H1 (cell line): Measurements from ENCODE around the gene VSIG10L2. TPM values are rescaled to one million over a fixed set of nuclear protein-coding genes. Genes with fewer than 3 reads are reported as not detected.

Experiments used
- CTCF ChIA-PET: fragments of 300-600 bp; sonication (Branson Sonifier 250); formaldehyde crosslinking; loops from one replicate; lab custom pipeline; 2021; ENCODE audit not compliant: partially characterized antibody; lab: Charles Lee
- POLR2A ChIA-PET: fragments of 300-600 bp; sonication (Branson Sonifier 250); formaldehyde crosslinking; loops from one replicate; lab custom pipeline; 2021; ENCODE audit warnings: inconsistent platforms; ENCODE audit not compliant: partially characterized antibody; lab: Charles Lee
- DNase-seq, 2 experiments: peaks; one replicate each; pipeline versions ENCODE4 v3.0.0 to v3.0.0-alpha.2; 2010 to 2022; ENCODE audit warnings: low spot score in 2 of 2, low read depth in 1 of 2, mixed read lengths in 1 of 2
- FAIRE-seq: peaks from 2 replicates; lab custom pipeline; 2011; peaks lifted over from hg19 to GRCh38; lab: Jason Lieb, UNC
- H2AFZ ChIP-seq: 2 replicates; pipeline ENCODE4 v1.8.1; 2012; ENCODE audit warnings: low read length, inconsistent platforms
- H2AK5ac ChIP-seq: 2 replicates; pipeline ENCODE4 v1.6.1; 2013; ENCODE audit warnings: low read depth, low read length
- H2BK120ac ChIP-seq: replicated peaks from 2 replicates; pipeline ENCODE3; 2013; ENCODE audit warnings: low read depth, low read length, inconsistent platforms
- H2BK12ac ChIP-seq: 2 replicates; pipeline ENCODE4 v1.6.1; 2013; ENCODE audit warnings: low read depth, low read length
- H2BK15ac ChIP-seq: 2 replicates; pipeline ENCODE4 v1.6.1; 2013; ENCODE audit warnings: low read length
- H2BK20ac ChIP-seq: 2 replicates; pipeline ENCODE4 v1.6.1; 2013; ENCODE audit warnings: low read length
- H2BK5ac ChIP-seq: 2 replicates; pipeline ENCODE4 v1.6.1; 2013; ENCODE audit warnings: low read depth, low read length
- H3K14ac ChIP-seq: 2 replicates; pipeline ENCODE4 v1.6.1; 2013; ENCODE audit warnings: inconsistent platforms; ENCODE audit not compliant: insufficient read length
- H3K18ac ChIP-seq: 2 replicates; pipeline ENCODE4 v1.6.1; 2013; ENCODE audit warnings: low read length; ENCODE audit errors: extremely low read depth
- H3K23ac ChIP-seq: 2 replicates; pipeline ENCODE4 v1.6.1; 2013; ENCODE audit warnings: inconsistent platforms; ENCODE audit not compliant: insufficient read length
- H3K23me2 ChIP-seq: 2 replicates; pipeline ENCODE4 v1.6.1; 2013; ENCODE audit warnings: low read depth, low read length
- H3K27ac ChIP-seq: 2 replicates; pipeline ENCODE4 v1.6.1; 2011; ENCODE audit warnings: low read depth, low read length, inconsistent platforms
- H3K27me3 ChIP-seq, 4 experiments: replicated peaks in 1 of 4; 1 replicate in 1 of 4; 2 replicates in 3 of 4; pipeline versions ENCODE4 v1.6.1 to v1.8.1; 2011 to 2013; ENCODE audit warnings: low read length in 3 of 4, mild to moderate bottlenecking in 3 of 4, inconsistent platforms in 2 of 4, mixed read lengths in 2 of 4, moderate library complexity in 1 of 4; ENCODE audit not compliant: control insufficient read depth in 3 of 4, insufficient read depth in 3 of 4; ENCODE audit errors: extremely low read depth in 1 of 4
- H3K36me3 ChIP-seq, 4 experiments: 2 replicates each; pipeline versions ENCODE4 v1.6.1 to v1.8.1; 2011 to 2013; ENCODE audit warnings: mild to moderate bottlenecking in 4 of 4, low read length in 3 of 4, moderate library complexity in 2 of 4, control low read depth in 1 of 4, inconsistent platforms in 1 of 4; ENCODE audit not compliant: insufficient read depth in 4 of 4, control insufficient read depth in 2 of 4
- H3K4ac ChIP-seq: replicated peaks from 2 replicates; pipeline ENCODE3; 2013; ENCODE audit warnings: low read length, low read depth, mixed read lengths, inconsistent platforms; ENCODE audit not compliant: insufficient read length
- H3K4me1 ChIP-seq, 4 experiments: replicated peaks in 1 of 4; 1 replicate in 1 of 4; 2 replicates in 3 of 4; pipeline versions ENCODE4 v1.6.1 to v1.8.1; 2011 to 2013; ENCODE audit warnings: low read length in 3 of 4, inconsistent platforms in 2 of 4, mixed read lengths in 1 of 4; ENCODE audit not compliant: insufficient read depth in 4 of 4, control insufficient read depth in 3 of 4
- H3K4me2 ChIP-seq, 2 experiments: 2 replicates each; pipeline versions ENCODE4 v1.6.1 to v1.8.1; 2011 to 2013; ENCODE audit warnings: low read depth in 2 of 2, low read length in 2 of 2, control low read depth in 1 of 2, inconsistent platforms in 1 of 2, mild to moderate bottlenecking in 1 of 2; ENCODE audit not compliant: insufficient read depth in 1 of 2
- H3K4me3 ChIP-seq, 4 experiments: fragments of 200-600, 300-600 bp in 1 of 4; sonication (generic), shearing (Covaris generic), sonication (Bioruptor Twin) in 1 of 4; 2 replicates each; pipeline versions ENCODE4 v1.5.1 to v1.8.1; 2011 to 2016; ENCODE audit warnings: low read length in 4 of 4, low read depth in 3 of 4, control low read depth in 2 of 4, inconsistent platforms in 2 of 4, mild to moderate bottlenecking in 2 of 4, mixed read lengths in 1 of 4, moderate library complexity in 1 of 4; ENCODE audit not compliant: insufficient read depth in 2 of 4; ENCODE audit errors: extremely low read depth in 1 of 4
- H3K56ac ChIP-seq: replicated peaks from 2 replicates; pipeline ENCODE3; 2013; ENCODE audit warnings: low read depth, mild to moderate bottlenecking, mixed read lengths, low read length, inconsistent platforms; ENCODE audit not compliant: insufficient read length
- H3K79me1 ChIP-seq: 2 replicates; pipeline ENCODE4 v1.6.1; 2013; ENCODE audit warnings: low read depth, low read length, control low read depth
- H3K79me2 ChIP-seq, 2 experiments: 2 replicates each; pipeline versions ENCODE4 v1.6.1 to v1.8.1; 2012 to 2013; ENCODE audit warnings: low read length in 2 of 2, mild to moderate bottlenecking in 2 of 2, inconsistent platforms in 1 of 2; ENCODE audit not compliant: insufficient read depth in 2 of 2, control insufficient read depth in 1 of 2
- H3K9ac ChIP-seq, 4 experiments: replicated peaks in 1 of 4; 1 replicate in 1 of 4; 2 replicates in 3 of 4; pipeline versions ENCODE4 v1.6.1 to v1.8.1; 2011 to 2013; ENCODE audit warnings: low read depth in 3 of 4, low read length in 3 of 4, control low read depth in 2 of 4, mild to moderate bottlenecking in 2 of 4, moderate library complexity in 2 of 4, inconsistent platforms in 1 of 4; ENCODE audit errors: extremely low read depth in 1 of 4
- H3K9me3 ChIP-seq, 2 experiments: 2 replicates each; pipeline versions ENCODE4 v1.6.1 to v1.8.1; 2012 to 2013; ENCODE audit warnings: mild to moderate bottlenecking in 2 of 2, moderate library complexity in 2 of 2, control low read depth in 1 of 2, inconsistent platforms in 1 of 2, low read depth in 1 of 2, low read length in 1 of 2, mixed read lengths in 1 of 2; ENCODE audit not compliant: insufficient read depth in 2 of 2
- H4K20me1 ChIP-seq, 2 experiments: replicated peaks in 1 of 2; 2 replicates each; pipeline versions ENCODE3 to v1.8.1; 2011 to 2013; ENCODE audit warnings: inconsistent platforms in 2 of 2, low read length in 2 of 2, mild to moderate bottlenecking in 1 of 2; ENCODE audit not compliant: insufficient read depth in 2 of 2, control insufficient read depth in 1 of 2
- H4K5ac ChIP-seq: 2 replicates; pipeline ENCODE4 v1.6.1; 2013; ENCODE audit warnings: low read length, low read depth, mixed read lengths, inconsistent platforms; ENCODE audit not compliant: insufficient read length
- H4K8ac ChIP-seq: 2 replicates; pipeline ENCODE4 v1.8.0; 2013; ENCODE audit warnings: mild to moderate bottlenecking, moderate library complexity, low read length, inconsistent platforms; ENCODE audit not compliant: insufficient read depth; ENCODE audit errors: extremely low read depth
- H4K91ac ChIP-seq: replicated peaks from 2 replicates; pipeline ENCODE3; 2013; ENCODE audit warnings: low read length, mixed read lengths, inconsistent platforms; ENCODE audit not compliant: insufficient read length
- CBX5 ChIP-seq: fragments of 300-800, 300-1000 bp; sonication (generic); IDR thresholded peaks from 2 replicates; pipeline ENCODE4 v1.7.1; 2016; ENCODE audit warnings: antibody characterized with exemption, low read length, low read depth
- TCF12 ChIP-seq: IDR thresholded peaks from 2 replicates; pipeline ENCODE4 v1.6.1; 2011; ENCODE audit warnings: low read depth, mild to moderate bottlenecking, low read length
- WGBS, 2 experiments: shearing (Covaris generic) in 1 of 2; methylation state at CpG; one replicate each; pipeline versions ENCODE4 v1.1.6 to v1.1.7; 2013 to 2015; ENCODE audit warnings: low lambda C conversion rate in 2 of 2, mixed read lengths in 2 of 2, inconsistent platforms in 1 of 2, low coverage in 1 of 2, missing lambda C conversion rate in 1 of 2; ENCODE audit not compliant: insufficient replicate concordance in 2 of 2, insufficient coverage in 1 of 2, insufficient read length in 1 of 2; ENCODE audit errors: extremely low coverage in 1 of 2, missing lambda C conversion rate in 1 of 2; 5-methylcytosine and 5-hydroxymethylcytosine counted together
- polyA plus RNA-seq, 7 experiments: library from polyadenylated mRNA; depleted of rRNA in 3 of 7; stranded (reverse) in 5 of 7; unstranded in 2 of 7; fragments of >200 nt in 5 of 7; fragments of 200-250 nt in 2 of 7; gene quantifications; 1 replicate in 5 of 7; 2 replicates in 1 of 7; 4 replicates in 1 of 7; pipeline versions ENCODE4 v1.2.1 to v1.2.3, GENCODE V29; 2011 to 2013; ENCODE audit warnings: missing spikeins in 2 of 7, mixed read lengths in 2 of 7
- total RNA-seq: library from RNA; stranded (reverse); fragmentation: NEBNext Ultra II Directional; extraction: Animal tissue kit (Norgen Biotek cat#: 25700); gene quantifications from 2 replicates; pipeline ENCODE4 v1.2.1, GENCODE V29; 2021

Gene VSIG10L2
- total and polyA plus RNA-seq, 2 of the 8 experiments (the other 6 are each of a cell fraction or from before 2014, with no cell fraction given) = not detected

DNA sequence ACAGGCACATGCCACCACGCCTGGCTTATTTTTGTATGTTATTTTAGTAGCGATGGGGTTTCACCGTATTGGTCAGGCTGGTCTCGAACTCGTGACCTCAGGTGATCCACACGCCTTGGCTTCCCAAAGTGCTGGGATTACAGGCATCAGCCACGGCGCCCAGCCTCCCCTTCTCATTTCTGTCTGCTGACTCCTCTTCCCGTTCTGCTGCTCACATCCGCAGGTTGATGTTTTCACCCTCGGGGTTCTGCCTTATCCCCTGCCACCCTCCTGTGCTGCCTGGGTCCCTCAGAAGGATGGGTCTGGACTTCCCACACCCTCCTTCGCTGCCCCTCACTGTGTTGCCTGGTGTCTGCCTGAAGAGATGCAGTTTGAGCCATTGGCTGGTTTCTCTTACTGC lies 19.2 kb upstream of the VSIG10L2 start:
- FAIRE-seq = no peak
- Histone ChIP-seq H2BK15ac (peak overlapping the region; percentile 22; the same call in 1 of the 2 replicates), H3K9ac (no peak overlapping the region), H3K14ac (no peak overlapping the region), H3K79me1 (no peaks in the 10 kb centered on the region), H2BK12ac (no peak overlapping the region), H4K5ac (no peak overlapping the region), H3K27me3 (no peaks in the 10 kb centered on the region), H3K23me2 (no peaks in the 10 kb centered on the region), H4K91ac (no peak overlapping the region), H3K27ac (no peak overlapping the region), H3K56ac (no peak overlapping the region), H3K23ac (no peak overlapping the region), H2BK20ac (no peak overlapping the region), H3K9me3 (no peaks in the 10 kb centered on the region), H3K4me1 (no peaks in the 10 kb centered on the region; a peak in 3 of 7 replicates), H3K4me3 (no peak overlapping the region), H4K8ac (no peak overlapping the region), H3K18ac (no peak overlapping the region), H2BK5ac (no peak overlapping the region), H3K4ac (no peak overlapping the region), H2BK120ac (no peak overlapping the region), H2AK5ac (no peak overlapping the region), H4K20me1 (no peaks in the 10 kb centered on the region), H2AFZ (no peak overlapping the region), H3K36me3 (no peaks in the 10 kb centered on the region), H3K4me2 (no peak overlapping the region), H3K79me2 (no peaks in the 10 kb centered on the region)
- ChIA-PET CTCF (interaction anchor here (0.8 to 7.0 kb wide), 6 partner anchors 15 to 267 kb away, joined by 3 to 76 read pairs (median 4); partner anchors contain the start of gene VSIG10L2), POLR2A (no interaction called here)
- 92% methylated on average over 12 of the region's 12 CpGs; no CpG with 5 or more reads in 1 of the 2 experiments for WGBS, 2 experiments
- no peak for DNase-seq
- TF ChIP-seq CBX5 = no peak
- no peak for TF ChIP-seq TCF12
